Loucy (cell line): ENCODE measurements around the gene CYP4Z1.
"Not testable (repeated sequence)": the region's sequence is repeated elsewhere in the genome, so short reads cannot be mapped to it uniquely, and the experiment has no call there.

Experiments
- CTCF ChIP-seq: fragments of 200-600 bp; sonication (generic); conservative IDR thresholded peaks from 2 replicates; pipeline ENCODE4 v1.5.1; 2014; ENCODE audit warnings: mild to moderate bottlenecking, antibody characterized with exemption, low read length
- EZH2phosphoT487 ChIP-seq: fragments of 200-600 bp; IDR thresholded peaks from 2 replicates; pipeline ENCODE4 v1.6.1; 2018; ENCODE audit warnings: antibody characterized with exemption, mild to moderate bottlenecking, moderate library complexity, borderline replicate concordance

- TF ChIP-seq CTCF, EZH2phosphoT487: not testable (repeated sequence)
Observed at GRCh38 chr1:47156457-47156856, 89.4 kb downstream of the CYP4Z1 start.
